GM21526 (cell line): ENCODE data around the gene FKBP3.

Experiments
- ATAC-seq: cut with Tn5 transposase; IDR thresholded peaks from one replicate; pipeline ENCODE4 v1.9.1; 2021; ENCODE audit warnings: moderate library complexity; ENCODE audit not compliant: unreplicated experiment, low FRiP score

Gene FKBP3

DNA sequence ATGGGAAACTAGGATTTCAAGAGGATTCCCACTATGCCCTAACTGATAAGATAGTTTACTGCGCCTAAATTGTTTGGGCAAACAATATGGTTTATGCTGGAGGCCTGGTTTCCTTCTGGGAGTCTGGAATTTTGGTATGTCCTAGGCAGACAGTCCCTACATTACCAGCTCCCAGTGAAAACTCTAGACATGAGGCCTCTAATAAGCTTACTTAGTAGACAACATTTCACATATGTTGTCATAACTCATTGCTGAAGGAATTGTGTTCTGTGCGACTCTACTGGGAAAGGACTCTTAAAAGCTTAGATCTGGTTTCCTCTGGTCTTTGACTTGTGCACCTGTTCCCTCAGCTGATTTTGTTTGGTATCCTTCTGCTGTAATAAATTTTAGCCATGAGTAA is 68.3 kb downstream of the FKBP3 start:
- no peak for ATAC-seq
